CD1c-positive myeloid dendritic cell (primary cell): Measurements from ENCODE around the gene NELL1.
"Not testable (repeated sequence)": the region's sequence is repeated elsewhere in the genome, so short reads cannot be mapped to it uniquely, and the experiment has no call there.

Experiments
- DNase-seq: peaks from one replicate; pipeline ENCODE4 v3.0.0-alpha.2; 2016; ENCODE audit errors: extremely low spot score

NELL1 gene

GRCh38 chr11:21110415-21110814, 441.0 kb downstream of the NELL1 start:
- DNase-seq, result no peak

- DNase-seq, result no peak
These were observed 444.5 kb downstream of the NELL1 start for GRCh38 chr11:21113876-21114275.

- no peak for DNase-seq
These were observed 446.6 kb downstream of the NELL1 start for GRCh38 chr11:21116009-21116408.

- no peak for DNase-seq
These were observed 450.0 kb downstream of the NELL1 start for GRCh38 chr11:21119411-21119810.

- DNase-seq, result no peak
These were observed 452.6 kb downstream of the NELL1 start for GRCh38 chr11:21121991-21122390.

GRCh38 chr11:21122523-21122922, 453.1 kb downstream of the NELL1 start:
- DNase-seq, result no peak

- DNase-seq, result no peak
These were observed 462.8 kb downstream of the NELL1 start for GRCh38 chr11:21132146-21132720.

GRCh38 chr11:21133244-21133643, 463.9 kb downstream of the NELL1 start:
- no peak for DNase-seq

GRCh38 chr11:21133722-21134121, 464.3 kb downstream of the NELL1 start:
- no peak for DNase-seq

- no peak for DNase-seq
These were observed 468.4 kb downstream of the NELL1 start for GRCh38 chr11:21137803-21138202.

GRCh38 chr11:21141557-21141956, 472.2 kb downstream of the NELL1 start:
- DNase-seq, result not testable (repeated sequence)

- no peak for DNase-seq
These were observed 472.6 kb downstream of the NELL1 start for GRCh38 chr11:21142007-21142406.

- DNase-seq, result no peak
These were observed 475.1 kb downstream of the NELL1 start for GRCh38 chr11:21144531-21144930.

GRCh38 chr11:21148376-21148775, 479.0 kb downstream of the NELL1 start:
- no peak for DNase-seq

GRCh38 chr11:21160140-21160539, 490.8 kb downstream of the NELL1 start:
- DNase-seq, result no peak

- DNase-seq, result no peak
These were observed 500.3 kb downstream of the NELL1 start for GRCh38 chr11:21169639-21170038.

- DNase-seq, result no peak
These were observed 504.1 kb downstream of the NELL1 start for GRCh38 chr11:21173476-21173875.

- no peak for DNase-seq
These were observed 505.4 kb downstream of the NELL1 start for GRCh38 chr11:21174781-21175180.

- DNase-seq, result no peak
These were observed 508.0 kb downstream of the NELL1 start for GRCh38 chr11:21177379-21177778.

GRCh38 chr11:21179770-21180169, 510.4 kb downstream of the NELL1 start:
- DNase-seq, result no peak

- DNase-seq, result no peak
These were observed 510.8 kb downstream of the NELL1 start for GRCh38 chr11:21180182-21180581.

- no peak for DNase-seq
These were observed 516.6 kb downstream of the NELL1 start for GRCh38 chr11:21185959-21186358.

GRCh38 chr11:21190181-21190580, 520.8 kb downstream of the NELL1 start:
- no peak for DNase-seq

GRCh38 chr11:21195995-21196394, 526.6 kb downstream of the NELL1 start:
- DNase-seq, result no peak
